Body of pancreas (tissue), 4 donors: ENCODE measurements around the gene PRPSAP1.

Source experiments
- CTCF ChIP-seq, 7 experiments: fragments of 450-650 bp in 4 of 7; fragments of 200-600 bp in 3 of 7; sonication (generic) in 3 of 7; IDR thresholded peaks; one replicate each; pipeline ENCODE4 v1.5.1; 2016 to 2019; ENCODE audit warnings: antibody characterized with exemption in 7 of 7
- POLR2A ChIP-seq, 3 donors: fragments of 450-650 bp; IDR thresholded peaks; one replicate each; pipeline ENCODE4 v1.6.1; 2016; ENCODE audit warnings: antibody characterized with exemption in 3 of 3, mild to moderate bottlenecking in 2 of 3

- no peak for TF ChIP-seq CTCF (IDR thresholded peaks at IDR 0.05)
- no peak for TF ChIP-seq POLR2A (IDR thresholded peaks at IDR 0.05)
Observed at GRCh38 chr17:76261421-76262215, 92.1 kb downstream of the PRPSAP1 start.
